ENCODE data around the gene IRF5.
A peak's percentile ranks its signal among the peaks of the same experiment; 100 is the strongest.

The IRF5 gene, protein sequence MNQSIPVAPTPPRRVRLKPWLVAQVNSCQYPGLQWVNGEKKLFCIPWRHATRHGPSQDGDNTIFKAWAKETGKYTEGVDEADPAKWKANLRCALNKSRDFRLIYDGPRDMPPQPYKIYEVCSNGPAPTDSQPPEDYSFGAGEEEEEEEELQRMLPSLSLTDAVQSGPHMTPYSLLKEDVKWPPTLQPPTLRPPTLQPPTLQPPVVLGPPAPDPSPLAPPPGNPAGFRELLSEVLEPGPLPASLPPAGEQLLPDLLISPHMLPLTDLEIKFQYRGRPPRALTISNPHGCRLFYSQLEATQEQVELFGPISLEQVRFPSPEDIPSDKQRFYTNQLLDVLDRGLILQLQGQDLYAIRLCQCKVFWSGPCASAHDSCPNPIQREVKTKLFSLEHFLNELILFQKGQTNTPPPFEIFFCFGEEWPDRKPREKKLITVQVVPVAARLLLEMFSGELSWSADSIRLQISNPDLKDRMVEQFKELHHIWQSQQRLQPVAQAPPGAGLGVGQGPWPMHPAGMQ

DNA sequence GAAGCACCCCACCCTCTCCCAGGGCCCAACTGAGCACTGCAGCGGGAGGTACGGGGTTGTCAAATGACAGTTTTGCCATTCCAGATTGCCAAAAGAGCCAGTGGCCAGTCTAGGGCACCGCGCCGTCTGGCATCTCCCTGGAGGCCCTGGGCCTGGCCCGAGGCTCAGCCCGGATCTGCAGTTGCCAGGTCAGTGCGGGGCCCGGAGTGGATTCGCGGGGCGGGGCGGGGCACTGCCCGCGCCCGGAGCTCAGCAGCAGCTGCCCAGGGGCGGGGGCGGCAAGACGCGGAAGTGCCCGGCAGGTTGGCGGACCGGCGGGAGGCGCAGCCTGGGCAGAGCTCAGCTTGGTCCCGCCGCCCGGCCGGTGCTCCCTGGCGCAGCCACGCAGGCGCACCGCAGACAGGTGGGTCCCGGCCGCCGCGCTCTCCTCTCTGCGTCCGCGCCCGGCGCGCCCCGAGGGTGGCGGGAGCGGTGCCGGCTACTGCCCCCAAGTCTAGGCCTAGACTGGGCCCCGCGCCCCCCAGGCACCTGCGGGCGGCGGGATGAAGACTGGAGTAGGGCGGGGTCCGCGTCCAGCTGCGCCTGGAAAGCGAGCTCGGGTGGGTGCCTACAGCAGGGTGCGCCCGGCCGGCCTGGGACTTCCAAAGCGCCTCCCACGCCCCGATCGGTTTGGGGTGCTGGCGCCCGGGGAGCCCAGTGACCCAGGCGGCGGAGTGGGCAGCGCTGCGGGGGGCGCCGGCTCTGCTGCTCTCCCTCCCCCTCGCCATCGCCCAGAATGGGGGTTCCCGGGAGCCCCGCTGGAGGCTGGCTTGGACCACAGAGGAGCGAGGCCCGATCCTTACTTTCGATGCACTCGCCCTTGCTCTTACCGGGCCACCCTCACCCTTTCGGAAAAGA, at the start of gene IRF5:
IRF5 (plus strand) TSS at position 281 of the 897 bp plus-strand sequence. CDS start 4,155 bp downstream, outside the sequence.
- DNase-seq = no peak

DNA sequence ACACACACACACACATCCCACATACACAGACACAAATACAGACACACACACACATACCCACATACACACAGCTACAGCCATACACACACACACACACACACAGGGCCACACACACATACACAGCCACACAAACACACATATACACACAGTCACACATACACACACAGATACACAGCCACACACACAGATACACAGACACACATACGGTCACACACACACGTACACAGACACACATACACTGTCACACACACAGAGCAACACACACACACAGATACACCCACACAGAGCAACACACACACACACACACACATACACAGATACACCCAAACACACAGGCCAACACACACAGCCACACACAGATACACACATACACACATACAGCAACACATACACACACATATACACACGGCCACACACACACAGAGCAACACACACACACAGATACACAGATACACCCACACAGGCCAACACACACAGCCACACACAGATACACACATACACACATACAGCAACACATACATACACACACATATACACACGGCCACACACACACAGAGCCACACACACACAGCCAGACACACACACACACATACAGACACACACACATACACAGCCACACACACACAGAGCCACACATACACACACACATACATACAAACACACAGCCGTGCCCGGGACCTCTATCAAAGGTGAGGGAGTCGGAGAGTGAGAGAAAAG, 49.5 kb upstream of the IRF5 start:
- no peak for DNase-seq

DNA sequence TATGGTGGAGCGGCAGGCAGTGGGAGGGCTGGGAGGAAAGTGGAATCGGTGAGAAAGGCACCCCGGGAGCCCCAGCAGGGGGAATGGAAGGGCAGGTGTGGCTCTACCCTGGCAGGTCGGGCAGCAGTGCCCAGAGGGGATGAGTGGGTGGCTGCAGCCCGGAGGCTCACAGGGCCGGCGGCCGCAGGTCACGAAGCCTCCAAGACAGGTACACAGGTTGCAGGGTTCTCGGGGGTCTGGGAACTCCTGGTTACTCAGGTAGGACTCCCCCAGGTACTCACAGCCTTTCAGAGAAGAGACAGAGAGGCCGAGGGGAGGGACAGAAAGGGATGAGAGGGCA, 49.0 kb upstream of the IRF5 start:
- DNase-seq = no peak

DNA sequence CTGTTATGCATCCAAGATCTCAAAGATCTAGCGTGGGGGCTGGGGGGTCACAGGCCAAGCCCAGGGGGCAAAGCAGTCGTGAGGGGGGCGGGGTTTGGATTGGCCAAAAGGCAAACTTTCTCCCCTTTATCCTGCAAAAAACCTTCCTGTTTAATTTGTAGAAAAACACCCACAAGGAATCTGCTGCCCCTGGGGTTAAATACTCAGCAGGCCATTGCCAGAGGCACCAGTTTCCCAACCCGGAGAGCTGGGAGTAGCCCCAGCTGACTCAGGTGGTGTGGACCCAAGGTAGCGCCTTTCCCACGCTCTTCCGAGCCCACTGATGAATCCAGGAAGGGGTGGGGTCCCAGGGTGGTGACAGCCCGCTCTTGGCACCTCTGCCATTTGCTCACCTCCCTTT, 48.6 kb upstream of the IRF5 start:
- DNase-seq = no peak

DNA sequence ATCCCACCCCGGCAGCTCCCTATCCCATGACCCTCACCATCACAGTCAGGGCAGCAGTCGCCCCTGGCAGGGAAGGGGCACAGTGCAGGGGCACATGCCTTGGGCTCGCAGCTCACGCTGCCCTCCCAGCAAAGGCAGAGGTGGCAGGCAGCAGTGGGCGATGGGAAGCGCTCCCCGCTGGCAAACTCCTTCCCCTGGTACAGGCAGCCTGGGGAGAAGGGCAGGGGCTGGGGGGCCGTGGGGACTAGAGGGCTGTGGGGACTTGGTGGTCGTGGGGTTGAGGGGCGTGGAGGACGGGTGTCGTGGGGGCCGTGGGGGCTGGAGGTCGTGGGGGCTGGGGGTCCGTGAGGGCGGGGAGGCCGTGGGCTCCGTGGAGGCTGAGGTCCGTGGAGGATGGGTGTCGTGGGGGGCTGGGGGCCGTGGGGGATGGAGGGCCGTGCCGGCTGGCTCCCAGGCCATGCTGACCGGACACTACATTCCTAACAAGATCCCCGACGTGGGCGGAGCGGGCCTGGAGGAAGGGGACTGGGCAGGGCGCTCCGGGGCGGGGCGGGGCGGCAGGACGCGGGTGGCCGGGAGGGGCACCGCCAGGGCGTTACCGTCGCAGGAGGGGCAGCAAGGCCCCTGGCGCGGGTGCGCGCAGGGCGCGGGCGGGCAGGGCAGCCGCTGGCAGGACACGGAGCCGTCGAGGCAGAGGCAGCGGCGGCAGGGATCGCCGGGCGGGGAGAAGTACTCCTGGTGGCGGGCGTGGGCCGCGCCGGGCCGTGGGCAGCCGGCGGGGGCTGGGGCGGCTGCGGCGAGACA, 47.2 kb upstream of the IRF5 start:
- DNase-seq = no peak

DNA sequence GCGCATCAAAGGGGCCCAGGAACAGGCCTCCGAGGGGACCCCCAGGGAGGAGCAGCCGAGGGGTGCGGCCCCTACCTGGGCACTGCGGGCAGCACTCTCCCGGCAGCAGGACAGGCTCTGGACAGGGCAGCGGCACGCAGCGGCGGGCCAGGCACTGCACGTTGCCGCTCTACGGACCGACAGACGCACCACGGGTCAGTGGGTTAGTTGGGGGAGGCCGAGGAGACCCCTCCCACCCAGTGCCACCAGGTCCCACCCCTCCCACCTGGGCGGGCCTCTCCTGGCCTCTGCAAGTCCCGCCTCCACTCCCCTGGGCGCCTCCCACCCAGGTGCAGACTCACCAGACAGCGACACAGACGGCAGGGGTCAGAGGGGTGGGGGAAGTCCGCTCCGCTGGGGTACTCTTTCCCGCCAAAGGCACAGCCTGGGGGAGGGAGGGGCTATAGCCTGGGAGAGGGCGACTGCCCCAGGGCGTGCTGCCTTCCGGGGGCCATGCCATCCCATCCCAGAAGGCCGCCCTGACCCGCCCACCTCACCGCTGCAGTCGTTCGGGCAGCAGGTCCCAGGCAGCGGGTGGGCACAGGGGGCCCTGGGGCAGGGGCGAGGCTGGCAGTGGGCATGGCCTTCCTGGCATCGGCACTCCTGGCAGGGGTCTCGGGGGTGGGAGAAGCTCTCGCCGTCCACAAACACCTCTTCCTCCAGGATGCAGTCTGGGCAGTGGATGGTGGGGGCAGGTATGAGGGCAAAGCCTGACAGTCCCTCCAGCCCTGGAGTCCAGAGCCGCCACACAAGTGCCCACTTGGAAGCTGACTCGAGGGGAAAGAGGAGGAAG, 46.4 kb upstream of the IRF5 start:
- DNase-seq = no peak

DNA sequence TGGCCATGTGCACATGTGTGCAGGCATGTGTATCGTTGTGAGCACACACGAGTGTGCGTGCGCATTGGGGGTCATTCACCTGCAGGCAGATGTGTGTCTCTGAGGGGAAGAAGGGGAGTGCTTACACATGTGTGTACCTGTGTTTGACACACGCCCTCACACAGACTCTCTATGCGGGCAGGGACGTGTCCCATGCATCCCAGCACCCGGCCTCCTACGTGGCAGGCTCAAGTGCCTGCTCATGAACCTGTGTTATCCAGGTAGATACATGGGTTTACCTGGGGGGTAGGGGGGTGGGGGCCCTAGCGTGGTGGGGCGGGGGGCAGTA, 45.8 kb upstream of the IRF5 start:
- no peak for DNase-seq

DNA sequence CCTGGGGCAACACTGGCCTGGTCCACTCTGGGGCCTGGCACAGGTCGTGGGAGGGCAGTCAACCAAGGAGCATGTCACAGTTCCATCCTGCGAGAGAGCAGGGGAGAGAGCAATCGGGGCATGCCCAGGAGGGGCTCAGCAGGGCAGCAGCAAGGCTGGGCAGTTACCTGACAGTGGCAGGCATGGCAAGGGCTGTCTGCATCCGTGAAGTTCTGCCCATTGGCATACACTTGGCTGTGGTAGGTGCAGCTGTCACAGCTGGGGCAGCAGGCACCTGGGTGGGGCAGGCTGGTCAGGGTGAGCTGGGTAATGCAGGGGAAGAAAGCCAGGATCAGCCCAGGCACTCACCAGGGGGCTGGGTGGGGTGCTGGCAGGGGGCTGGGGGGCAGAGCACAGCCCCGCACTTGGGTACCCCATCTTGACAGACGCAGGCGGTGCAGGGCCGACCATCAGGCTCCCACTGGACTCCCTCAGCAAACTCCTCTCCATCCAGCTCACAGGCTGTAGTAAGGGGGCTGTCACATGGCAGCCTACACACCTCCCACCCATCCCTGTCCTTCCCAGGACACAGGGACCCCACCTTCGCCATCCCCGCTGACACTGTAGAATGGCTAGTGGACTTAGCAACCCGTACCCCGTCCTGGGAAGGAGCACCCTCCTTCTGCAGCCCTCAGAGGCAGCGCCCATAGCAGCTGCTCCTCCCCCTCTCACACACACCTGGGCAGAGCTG, 45.0 kb upstream of the IRF5 start:
- DNase-seq = no peak

DNA sequence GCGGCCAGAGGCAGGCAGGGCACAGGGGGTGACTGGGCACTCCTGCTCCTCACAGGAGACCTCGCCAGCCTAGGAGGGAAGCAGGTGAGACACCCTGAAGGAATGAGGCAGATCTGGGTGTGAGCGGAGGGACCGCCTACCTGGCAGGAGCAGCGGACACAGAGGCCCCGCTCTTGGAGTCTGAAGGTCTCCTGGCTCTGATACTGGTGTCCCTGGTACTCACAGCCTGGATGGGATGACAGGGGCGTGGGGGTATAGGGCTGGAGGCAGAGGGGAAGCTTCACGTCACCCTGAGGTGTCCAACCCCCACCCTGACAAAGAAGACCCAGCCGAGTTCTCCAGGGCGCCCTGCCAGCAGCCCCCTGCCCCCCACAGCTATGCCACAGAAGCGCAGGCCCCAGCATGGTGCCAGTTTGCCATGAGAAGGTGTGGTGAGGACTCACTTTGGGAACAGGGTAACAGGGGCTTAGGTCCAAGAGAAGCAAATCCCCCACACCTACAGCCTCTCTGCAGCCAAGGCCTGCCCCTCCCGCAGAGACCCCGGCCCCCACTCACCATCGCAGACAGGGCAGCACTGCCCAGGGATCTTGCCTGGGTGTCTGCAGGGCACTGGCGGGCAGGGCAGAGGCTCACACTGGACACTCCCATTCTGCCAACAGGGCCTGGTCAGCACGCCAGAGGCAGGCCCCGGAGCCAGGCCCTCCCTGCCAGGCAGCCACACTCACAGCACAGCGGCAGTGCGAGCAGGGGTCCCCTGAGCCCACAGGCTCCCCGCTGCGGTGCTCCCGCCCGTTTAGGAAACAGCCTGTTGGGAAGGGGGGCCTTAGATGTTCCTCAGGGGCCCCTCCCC, 44.3 kb upstream of the IRF5 start:
- DNase-seq = no peak

DNA sequence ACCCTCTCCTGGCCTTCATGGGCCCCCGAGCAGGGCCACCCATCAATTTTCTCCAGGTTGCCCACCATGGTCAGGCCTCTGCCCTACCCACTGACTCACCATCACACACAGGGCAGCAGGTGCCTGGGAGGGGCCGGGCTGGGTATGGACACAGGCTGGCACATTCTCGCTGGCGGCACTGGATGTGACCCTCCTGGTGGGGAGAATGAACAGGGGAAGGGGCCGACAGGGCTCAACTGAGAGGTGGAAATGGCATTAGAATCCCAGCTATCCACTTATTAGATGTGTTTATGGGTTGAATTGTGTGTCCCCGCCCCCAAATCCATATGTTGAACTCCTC, 43.7 kb upstream of the IRF5 start:
- no peak for DNase-seq

DNA sequence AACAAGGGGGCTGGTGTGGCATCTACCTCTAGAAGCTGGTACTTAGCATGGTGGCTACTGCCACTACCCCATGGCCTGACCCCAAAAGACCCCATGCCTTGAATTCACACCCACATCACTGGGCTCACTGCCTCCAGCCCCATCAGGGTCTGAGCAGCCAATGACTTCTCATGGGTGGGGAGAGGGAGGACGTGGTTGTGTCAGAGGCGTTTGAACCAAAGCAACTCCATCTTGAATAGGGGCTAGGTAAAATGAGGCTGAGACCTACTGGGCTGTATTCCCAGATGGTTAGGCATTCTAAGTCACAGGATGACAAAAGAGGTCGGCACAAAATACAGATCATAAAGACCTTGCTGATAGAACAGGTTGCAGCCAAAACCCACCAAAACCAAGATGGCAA, 42.4 kb upstream of the IRF5 start:
- no peak for DNase-seq

DNA sequence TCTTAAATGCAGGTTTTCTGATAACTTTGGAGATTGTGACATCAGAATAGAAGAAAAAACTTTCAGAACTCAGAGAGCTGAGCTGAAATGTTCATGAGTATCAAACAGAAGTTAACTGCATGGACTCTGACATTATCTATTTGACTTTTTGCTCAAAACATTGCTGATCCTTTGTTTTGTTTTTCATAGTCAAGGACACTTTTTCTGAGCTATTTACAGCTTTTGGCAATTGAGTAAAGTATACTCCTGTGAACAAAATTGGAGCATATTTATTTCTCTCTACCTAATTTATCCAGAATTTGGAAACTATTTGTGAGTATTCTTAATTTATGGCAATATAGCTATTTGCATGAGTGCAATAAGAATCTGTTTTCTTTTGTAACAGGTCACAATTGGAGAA, 38.3 kb upstream of the IRF5 start:
- DNase-seq = no peak

DNA sequence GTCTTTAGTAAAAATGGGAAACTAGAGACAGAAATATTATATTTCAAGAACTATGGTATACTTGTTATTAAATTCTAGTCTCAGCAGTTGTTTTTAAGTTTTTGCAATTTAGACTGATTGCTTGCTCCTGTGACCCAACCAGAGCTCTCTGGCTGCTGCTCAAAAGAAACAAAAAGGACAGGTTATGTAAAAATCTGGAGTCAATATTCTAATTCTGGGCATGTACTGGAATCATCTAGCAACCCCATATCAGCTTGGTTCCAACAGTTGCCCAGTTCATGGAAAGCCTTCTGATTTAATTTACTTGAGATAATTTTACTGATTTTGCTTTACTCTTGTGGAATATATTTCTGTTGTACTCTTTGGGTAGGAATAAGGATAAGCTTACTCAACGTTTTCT, 37.5 kb upstream of the IRF5 start:
- no peak for DNase-seq

DNA sequence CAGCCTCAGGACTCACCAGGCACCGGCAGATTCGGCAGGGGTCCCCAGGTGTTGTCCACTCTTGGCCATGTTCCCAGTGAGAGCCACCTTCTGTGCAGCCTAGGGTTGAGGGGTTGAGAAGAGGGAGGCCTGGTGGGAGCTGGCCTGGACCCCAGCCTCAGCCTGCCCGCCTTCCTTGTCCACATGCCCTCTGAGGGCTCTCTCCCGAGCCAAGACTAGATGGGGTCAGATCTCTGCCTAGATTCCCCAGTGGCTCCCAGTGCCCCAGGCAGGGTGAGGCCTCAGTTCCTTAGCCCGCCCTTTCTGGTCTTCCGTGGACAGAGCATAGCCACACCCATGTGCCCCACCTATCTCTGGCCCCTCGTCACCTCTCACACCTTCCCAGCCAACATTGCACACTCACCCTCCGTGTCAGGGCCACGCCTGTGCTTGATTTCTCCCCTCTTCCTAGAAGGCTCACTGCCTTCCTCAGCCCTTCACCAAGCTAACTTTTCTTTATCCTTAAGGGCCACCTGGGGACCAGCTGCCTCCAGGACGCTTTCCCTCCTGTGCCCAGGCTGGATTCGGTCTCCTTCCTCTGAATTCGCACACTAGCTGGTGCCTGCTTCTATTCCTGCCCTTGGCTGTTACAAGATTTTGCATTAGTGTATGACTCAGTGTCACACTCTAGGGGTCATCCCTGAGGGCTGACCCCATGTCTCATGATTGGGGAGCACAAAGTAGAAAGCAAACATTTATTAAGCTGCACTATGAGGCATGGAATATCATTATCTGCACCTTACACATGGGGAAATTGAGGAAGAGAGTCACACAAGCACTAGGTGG, 34.8 kb upstream of the IRF5 start:
- DNase-seq = no peak

DNA sequence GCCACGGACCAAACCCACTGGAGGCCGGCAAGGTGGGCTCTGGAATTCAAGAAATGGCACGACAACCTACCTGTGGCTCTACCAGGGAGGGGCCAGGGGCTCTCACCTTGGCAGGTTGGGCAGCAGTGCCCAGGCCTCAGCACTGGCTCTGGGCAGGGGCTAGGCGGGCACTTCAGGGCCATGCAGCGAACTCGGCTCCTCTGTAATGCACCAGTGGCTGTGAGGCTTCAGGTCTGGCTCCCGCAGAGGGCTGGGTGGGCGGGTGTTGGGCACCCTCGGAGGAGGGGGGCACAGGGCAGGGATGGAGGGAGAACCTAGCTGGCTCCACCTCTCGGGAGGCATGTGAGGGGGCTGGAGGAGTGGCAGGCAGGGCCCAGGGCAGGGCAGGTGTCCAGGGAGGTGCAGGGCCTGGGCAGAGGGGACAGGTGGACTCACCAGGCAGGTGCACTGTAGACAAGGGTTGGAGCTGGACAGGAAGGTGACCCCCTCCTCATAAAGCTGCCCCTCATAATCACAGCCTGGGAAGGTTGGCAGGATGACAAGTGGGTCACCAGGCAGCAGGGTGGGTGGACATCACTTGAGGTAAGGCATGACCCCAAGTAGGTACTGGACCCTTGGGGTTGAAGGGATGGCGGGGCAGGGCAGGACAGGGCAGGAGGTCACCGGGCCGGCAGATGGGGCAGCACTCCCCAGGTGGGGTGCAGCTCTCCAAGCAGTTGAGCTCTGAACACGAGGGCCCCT, 33.9 kb upstream of the IRF5 start:
- DNase-seq = no peak

DNA sequence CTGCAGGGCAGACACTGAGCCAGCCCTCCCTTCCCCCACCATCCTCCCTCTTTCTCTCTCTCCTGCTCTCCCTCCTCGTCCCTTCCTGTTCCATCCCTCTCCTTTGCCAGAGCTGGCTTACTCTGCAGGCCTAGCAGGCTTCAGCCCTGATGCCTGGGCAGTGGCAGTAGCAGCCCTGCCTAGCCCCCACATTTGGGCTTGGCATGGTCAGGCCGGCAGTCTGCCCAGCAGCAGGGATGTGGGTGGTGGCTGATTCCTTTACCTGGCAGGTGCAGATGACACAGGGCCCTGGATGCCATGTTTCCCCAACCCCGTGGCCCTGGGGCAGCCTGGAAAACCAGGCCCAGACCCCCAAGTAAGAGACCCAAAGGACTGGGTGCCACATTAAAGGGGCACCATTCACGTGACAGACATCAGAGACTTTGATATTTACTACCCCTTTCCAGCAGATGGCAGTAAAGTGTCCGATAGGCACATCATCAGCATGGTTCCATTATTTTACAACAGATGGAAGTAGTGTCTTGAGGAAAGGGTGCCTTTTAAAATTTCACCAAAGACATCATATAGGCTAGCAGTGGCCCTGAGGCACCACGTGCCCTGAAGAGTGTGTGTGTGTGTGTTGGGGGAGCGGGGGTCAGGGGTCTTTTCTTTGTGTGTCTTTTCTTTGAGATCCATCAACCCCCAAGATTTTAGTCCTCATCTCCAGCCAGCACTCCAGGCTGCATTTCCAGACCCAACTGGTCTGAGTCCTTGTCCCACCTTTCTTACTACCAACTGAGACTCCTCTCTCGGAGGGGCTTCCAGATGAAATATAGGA, 33.1 kb upstream of the IRF5 start:
- peak; percentile 55 for DNase-seq

DNA sequence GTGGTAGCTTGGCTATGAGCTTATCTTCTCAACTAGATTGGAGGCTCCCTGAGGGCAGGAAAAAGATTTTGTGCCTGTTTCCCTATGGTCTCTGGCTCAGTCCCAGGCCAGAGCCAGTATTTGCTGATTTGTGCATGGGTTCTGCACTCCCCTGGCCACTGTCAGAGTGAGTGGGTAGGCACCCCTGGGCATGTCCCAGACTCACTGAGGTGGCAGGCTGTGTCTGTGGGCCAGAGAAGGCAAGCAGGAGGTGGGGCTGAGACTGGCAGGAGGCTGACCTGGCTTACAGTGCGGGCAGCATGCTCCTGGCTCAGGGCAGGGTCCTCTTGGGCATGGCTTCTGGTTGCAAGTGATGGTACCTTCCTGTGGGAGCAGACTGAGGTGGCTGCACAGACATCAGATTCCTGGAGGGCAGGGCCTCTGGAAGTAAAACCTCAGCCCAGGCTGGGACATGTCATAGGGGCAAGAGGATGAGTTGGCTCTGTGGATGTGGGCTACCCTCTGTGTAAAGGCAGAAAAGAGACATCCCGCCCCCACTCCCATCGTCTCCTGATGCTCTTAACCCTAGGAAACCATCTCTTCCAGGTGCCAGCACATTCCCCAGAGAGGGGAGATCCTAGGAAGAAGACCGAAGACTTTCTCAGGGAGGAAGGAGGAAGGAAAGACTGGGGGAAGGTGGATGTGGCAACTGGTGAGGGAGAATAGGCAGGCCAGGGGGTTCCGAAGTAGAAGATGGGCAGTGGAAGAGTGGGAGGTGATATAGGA, 31.5 kb upstream of the IRF5 start:
- no peak for DNase-seq
